HG03432 (cell line): ENCODE results near the gene WDFY4.

Source experiments
- ATAC-seq: cut with Tn5 transposase; IDR thresholded peaks from one replicate; pipeline ENCODE4 v1.9.1; 2021; ENCODE audit warnings: mild to moderate bottlenecking, moderate library complexity; ENCODE audit not compliant: unreplicated experiment

WDFY4 gene

DNA sequence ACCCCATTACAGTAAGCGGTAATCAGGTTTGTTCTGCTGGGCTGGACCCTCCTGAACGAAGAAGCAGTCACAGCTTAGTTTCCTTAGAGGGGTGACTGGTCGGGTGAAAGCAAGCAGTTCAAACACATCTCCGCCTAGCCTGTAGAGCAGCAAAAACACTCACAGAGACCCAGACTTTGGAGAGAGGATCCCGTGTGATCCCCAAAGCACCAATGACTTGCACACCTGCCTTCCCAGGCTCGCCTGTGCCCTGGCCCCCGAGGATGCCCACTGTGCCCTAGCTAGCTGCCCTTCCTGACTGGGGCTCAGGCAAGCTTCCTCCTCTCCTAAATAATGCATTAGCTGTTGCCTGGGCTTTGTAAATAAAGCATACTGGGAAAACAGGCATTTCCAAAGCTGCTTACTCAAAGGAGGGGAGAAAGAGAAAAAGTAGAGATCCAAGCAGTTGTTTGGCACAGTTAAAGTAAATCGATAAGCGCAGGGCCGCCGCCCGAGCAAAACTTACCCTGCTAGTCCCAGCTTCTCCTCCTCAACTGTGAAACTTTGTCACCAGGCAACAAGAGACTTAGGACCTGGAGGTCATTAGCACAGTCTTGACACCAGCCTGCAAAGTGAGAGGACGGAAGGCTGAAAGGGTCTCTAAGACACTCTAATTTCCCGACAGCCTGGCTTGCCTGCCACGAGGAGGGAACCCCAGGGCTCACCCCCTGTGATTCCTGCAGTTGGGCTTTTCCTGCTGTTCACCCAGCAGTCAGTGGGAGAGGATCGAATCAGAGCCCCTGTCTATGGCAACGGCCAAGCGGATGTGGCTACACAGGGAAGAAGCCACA, 250.2 kb downstream of the WDFY4 start:
- no peak for ATAC-seq

DNA sequence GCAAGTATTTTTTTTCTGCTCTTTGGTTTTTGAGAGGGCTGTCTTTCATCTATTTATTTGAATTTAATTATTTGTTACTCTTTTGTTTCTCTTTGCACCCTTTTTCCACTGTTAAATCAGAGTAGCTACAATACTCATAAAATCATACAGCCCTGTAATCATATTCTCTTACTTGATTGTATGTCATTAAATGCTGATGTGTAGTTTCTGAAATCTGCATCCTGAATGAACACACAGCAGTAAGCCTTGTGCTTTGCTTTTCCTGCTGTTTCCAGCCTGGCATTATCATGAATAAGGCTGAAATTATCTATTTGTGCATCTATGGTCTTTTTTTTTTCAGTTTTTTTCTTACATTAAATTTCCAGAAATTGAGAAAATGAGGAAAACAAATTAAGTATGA, 250.9 kb downstream of the WDFY4 start:
- no peak for ATAC-seq

- ATAC-seq, result no peak
Observed at GRCh38 chr10:48937796-48938195, 253.1 kb downstream of the WDFY4 start.

GRCh38 chr10:48938281-48938680, 253.6 kb downstream of the WDFY4 start:
- no peak for ATAC-seq

DNA sequence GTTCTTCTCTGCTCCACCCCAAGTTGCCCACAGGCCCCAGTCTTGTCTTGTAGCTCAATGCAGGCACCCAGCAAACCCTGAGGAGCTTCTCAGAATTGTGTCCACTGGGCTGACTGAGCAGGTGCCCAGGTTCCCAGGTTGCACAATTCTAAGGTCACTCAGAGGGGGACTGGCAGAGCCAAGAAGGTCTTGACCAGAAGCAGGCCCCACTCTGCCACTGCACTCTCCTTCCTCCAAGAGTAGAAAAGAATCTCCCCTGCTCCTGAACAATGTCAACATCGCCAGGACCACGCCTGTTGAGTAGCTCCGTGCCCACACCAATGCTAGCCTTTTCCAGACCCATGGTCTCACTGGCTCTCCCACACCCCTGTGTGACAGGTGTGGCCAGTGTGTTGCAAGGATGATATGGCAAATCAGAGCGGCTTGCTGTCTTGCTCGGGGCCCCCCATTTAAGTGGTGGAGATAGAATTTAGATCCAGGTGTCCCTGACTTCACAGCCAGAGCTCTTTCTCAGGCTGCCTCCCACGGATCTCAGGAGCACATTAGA, 254.4 kb downstream of the WDFY4 start:
- ATAC-seq, result no peak

DNA sequence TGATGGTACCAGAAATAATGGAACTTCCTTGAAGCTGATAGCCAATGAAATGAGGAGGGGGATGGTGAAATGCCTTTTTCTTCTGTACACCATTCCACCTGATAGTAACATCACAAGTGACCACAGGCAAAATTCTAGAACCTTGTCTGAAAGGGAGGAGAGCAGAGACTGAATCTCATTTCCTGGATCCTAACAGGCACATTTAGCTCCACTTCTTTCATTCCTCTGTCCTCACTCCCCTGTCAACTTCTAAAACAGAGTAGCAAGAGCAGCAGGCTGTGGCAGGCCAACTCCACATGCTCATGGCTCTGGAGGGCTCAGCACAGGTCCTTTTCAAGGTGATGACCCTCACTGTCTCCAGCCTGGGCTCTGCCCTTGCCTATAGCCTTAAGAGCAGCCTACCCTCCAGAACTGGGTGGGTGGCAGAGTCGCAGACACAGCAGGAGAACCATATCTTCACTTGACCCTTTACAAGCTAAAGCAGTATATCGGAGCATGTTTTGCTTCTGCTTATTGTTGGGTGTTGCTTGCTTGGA, 255.2 kb downstream of the WDFY4 start, which contains the start of gene LRRC18:
LRRC18 (minus strand) TSS at position 51 of the 536 bp plus-strand sequence. CDS start 25,685 bp downstream, outside the sequence.
- ATAC-seq, result no peak

- no peak for ATAC-seq
Observed at GRCh38 chr10:48940372-48940771, 255.7 kb downstream of the WDFY4 start.

- no peak for ATAC-seq
Observed at GRCh38 chr10:48940958-48941357, 256.3 kb downstream of the WDFY4 start.

GRCh38 chr10:48941427-48942075, 256.9 kb downstream of the WDFY4 start:
- ATAC-seq, result no peak

DNA sequence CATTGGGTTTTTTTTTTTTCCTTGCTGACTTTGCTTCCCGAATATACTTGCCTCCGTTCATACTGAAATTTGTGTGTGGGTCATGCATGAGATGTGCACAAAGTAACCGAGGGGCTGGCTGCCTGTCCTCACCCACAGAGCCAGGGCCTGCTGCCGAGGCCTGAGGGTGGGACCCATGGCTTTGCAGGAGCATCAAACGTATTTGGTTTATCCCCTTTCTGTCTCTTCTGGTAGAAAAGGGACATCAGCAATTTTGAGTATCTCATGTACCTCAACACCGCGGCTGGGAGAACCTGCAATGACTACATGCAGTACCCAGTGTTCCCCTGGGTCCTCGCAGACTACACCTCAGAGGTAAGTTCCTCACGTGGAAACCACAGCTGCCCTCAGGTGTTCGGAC, 258.4 kb downstream of the WDFY4 start:
- ATAC-seq, result no peak

DNA sequence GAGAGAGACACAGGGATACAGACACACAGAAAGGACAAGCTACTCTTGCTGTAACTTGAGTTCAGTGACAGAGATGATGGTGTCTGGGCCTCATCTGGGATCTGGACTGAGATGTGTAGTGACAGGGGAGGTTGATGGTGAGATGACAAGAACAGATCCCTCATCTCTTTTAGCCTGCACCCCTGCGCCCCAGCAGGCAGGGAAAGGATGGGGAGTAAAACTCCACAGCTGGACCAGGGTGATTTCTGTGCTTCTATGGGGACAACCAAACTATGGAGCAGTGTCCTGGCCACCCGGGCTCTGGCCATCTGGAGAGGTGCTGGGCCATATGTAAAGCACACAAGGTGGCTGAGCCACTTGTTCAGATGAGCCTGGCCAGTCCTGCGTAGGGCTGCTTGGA, 259.5 kb downstream of the WDFY4 start:
- no peak for ATAC-seq

GRCh38 chr10:48945441-48946130, 260.9 kb downstream of the WDFY4 start:
- no peak for ATAC-seq

- no peak for ATAC-seq
Observed at GRCh38 chr10:48946332-48946731, 261.7 kb downstream of the WDFY4 start.

- ATAC-seq, result no peak
Observed at GRCh38 chr10:48946891-48947500, 262.3 kb downstream of the WDFY4 start.

GRCh38 chr10:48947690-48948469, 263.2 kb downstream of the WDFY4 start:
- no peak for ATAC-seq

DNA sequence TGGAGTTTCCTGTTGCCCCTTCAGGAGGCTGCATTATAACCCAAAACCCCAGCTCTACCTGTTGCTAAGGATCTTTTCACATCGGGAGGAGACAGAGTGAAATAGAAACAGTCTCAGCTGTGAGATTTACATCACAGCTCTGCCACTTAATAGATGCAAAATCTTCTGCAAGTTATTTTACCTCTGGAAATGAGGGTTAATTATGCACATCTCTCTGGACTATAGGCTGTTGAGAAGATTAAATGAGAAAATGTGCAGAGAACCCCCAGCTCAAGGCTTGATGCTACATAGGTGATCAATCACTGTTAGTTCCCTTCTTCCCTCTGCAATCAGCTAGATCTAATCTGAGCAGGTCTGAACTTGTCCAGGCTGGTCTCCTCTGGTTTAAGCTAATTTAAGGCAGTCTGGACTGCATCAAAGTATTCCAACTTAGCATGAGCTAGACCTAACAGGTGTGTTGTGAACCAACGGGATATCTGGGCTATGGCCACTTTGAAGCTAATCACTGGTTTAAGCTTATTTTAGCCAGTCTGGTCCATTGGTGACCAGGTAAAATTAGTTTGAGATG, 263.9 kb downstream of the WDFY4 start:
- no peak for ATAC-seq

DNA sequence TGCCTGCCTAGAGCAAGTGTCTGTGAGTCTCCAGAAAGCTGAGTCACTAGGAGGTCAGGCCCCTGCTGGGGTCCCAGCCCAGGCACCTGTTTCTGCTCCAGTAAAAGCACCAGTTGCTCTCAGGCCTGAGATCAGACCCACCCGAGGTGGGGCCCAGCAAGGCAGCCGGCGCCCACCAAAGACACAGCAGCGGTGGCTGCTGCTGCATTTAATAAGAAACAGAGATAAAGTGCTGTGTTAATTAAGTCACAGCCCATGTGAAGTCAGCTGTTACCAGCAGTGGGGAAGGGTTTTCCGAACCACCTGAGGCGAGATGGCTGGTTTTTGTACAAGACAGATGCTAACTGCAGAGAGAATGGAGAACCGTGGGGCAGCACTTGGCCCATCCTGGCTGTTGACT, 267.0 kb downstream of the WDFY4 start:
- no peak for ATAC-seq

DNA sequence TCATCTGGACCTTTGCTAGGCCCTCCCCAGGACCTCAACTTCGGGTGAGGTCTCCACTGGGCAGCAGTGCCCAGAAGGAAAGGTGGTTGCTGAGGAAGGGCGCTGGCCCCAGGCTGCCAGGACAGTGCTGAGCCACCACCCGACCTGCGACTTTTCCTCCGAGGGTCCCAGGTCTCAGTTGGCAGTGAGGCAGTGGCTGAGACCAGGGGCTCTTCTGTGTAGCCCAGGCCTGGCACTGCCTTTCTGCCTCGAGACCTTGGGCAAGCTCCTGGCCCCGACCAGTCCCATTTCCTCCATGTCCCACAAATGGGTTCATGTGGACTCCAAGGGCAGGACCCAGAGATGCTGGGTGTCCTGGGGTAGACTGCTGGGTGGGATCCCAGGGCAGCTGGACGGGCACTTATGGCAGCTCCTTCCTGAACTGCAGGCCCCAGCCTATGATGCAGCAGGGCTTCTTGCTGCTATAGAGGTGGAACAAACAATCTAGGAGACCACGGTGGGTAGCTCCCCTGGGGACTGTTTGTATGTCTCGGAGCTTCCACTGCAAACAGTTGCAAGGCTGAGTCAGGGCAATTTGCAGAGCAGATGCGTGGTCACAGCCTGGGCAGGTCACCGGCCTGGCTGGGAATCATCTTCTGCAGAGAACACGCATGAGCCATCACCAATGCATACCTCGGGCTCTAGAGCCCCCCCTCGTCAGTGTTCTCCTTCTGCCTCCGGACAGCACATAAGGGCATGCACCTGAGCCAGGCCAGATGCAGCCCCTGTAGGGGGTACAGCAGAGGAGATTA, 272.9 kb downstream of the WDFY4 start:
- ATAC-seq, result no peak
